HL-60/S4 (cell line): ENCODE results near the gene CD36.

Experiments
- in situ Hi-C: fragments of 300-500 bp; cut with MboI; formaldehyde crosslinking; loops from 2 replicates; pipeline ENCODE4 v1.14.3; 2022; ENCODE audit warnings: low sequenced_read_pairs

Gene CD36

DNA sequence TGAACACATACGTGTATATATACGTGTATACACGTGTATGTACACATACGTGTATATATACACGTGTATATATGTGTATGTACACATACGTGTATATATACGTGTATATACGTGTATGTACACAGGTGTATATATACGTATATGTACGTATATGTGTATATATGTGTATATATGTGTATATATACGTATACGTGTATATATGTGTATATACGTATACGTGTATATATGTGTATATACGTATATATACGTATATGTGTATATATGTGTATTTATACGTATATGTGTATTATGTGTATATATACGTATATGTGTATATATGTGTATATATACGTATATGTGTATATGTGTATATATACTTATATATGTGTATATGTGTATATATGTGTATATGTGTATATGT is 44.3 kb downstream of the CD36 start:
- in situ Hi-C loops: no loop called here

DNA sequence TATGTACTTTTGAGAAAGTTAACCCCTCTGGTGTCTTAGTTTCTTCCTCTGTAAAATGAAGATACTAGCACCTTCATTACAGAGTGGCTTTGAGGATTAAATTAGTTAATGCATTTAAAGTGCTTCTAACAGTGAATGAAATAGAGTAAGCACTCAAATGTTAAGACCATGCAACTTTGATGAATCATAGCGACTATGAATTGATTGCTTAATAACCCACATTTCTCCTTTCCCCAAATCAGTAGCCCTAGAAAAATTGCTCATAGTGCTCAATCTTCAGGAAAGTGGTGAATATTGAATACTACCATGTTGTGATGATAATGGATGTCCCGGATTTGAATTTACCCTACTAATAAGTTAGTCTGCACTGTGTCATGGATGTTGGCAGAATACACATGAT is 48.1 kb downstream of the CD36 start:
- in situ Hi-C loops: no loop called here

DNA sequence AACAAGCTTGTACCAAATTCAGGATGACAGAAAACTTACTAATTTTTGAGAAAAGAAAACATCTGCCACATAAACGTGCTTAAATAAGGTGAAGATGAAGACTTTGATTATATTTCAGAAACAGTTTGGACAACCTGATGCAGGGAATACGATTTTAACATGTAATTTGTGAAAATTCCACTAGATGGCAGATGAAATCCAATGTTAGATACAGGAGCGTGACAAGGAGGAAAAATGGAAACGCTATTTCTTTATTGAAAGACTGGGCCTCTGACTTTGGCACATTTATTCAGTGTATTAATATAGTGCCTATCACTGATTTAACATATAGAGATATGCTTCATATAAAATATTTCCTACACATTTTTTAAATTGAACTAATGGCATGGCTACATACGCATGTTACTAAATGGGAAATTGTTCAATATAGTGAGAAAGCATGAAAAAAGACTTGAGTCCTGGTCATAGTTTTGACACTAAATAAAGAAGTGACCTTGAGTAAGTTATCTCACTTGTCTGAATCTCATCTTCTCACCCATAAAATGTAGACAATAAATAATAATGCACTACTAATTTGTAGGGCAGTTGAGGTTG is 60.7 kb downstream of the CD36 start:
- in situ Hi-C loops: no loop called here

DNA sequence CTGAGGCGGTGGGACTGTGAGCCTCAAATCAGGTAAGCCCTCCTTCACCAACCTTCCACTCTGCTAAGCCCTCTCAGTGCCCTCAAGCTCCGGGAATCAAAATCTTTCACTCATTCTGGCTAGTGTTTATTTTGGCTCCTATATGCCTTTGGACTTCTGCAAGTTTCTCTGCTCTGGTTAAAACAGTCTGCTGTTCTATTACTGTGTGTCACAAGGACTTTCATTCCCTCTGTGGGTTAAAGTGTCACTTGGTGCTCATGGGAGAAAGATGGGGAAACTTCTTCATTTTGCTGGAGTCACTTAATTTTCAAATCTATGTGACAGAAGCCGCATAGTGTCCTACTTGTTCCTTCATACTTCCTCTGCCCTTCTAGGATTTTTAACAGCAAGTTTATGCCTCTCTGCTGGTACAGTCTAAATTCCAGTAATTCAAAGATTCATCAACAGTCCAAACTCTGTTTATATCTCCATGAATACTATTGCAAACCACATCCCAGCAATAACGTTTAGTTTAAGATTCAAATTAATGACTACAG is 61.3 kb downstream of the CD36 start:
- in situ Hi-C loops: loop anchor here (25.0 kb wide), 1 partner anchor 763 kb away; no protein-coding TSS in a partner anchor

DNA sequence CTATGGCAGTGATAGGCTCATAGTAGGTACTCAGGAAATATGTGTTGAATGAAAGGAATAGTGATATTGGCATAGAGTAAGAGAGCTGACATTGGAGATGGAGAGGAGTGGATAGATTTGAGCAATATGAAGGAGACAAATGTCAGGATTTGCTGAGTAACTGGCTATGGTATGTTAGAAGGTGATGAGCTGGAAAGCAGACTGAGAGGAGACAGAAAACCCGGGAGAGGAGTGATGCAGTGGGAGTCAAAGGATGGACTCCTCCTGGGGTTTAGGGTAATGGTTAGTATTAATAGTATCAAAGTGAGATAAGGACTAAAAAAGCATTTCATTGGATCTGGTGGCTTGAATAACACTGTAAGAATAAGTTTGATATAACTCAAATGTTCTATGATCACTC is 64.8 kb downstream of the CD36 start:
- in situ Hi-C loops: loop anchor here (25.0 kb wide), 1 partner anchor 759 kb away; no protein-coding TSS in a partner anchor

DNA sequence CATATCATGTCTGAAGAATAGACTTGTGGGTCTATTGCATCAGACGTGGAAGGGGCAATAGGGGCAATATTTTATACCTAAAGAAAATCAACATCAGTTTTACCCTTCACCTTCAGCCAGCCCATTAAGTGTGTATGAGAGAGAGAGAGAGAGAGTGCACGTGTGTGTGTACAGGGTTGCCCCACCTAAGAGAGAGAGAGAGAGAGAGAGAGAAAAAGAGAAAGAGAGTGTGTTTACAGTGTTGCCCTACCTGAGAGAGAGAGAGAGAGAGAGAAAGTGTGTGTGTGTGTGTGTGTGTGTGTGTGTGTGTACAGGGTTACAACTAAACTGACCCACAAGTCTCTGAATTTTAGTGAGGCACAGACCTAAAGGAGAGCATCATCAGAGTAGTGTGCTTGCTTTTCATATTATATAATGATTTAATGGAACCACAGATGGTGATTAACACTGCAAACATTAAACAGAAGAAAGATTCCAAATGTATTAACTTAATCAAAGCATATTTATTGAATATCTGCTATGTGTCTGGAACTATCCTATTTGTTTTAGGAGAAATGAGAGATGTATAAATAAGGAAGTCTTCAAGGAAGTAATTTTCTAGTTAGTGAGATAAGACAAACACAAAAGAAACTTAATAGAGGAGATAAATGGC is 66.8 kb downstream of the CD36 start:
- in situ Hi-C loops: loop anchor here (25.0 kb wide), 1 partner anchor 757 kb away; no protein-coding TSS in a partner anchor

DNA sequence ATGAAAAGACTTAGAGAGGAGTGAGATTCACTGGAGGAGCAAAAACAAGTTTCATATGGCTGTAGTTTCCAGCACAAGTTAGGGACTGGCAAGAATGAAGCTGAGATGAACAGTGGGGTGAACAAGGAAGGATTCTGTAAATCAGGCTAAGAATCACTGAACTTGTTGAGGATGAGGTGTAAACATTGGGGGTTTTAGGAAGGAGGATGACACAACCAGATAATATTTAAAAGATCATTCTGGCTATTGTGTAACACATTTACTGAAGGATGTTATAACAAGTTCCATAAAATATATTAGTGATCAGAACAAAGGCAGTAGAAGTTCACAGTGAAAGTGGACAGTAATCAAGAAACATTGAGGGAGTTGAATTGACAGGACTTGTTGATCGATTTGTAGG is 68.9 kb downstream of the CD36 start:
- in situ Hi-C loops: loop anchor here (25.0 kb wide), 1 partner anchor 755 kb away; no protein-coding TSS in a partner anchor

DNA sequence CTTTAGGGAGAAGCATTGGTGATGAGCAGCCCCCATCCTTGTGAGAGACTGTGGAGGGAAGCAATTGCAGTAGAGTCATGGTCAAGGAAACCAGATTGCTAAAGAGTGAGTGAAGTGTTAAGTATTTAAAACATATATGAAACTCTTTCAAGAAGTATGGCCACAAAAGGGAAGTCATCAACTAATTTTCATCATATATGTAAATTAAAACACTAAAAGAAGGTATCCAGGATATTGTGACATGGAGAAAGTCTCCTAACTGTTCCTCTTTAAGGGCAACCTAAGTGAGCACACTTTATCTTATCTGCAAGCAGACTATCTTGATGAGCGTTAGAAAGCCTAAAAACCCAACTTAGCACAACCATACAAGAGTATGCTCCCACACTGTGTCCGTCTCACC is 69.7 kb downstream of the CD36 start:
- in situ Hi-C loops: loop anchor here (25.0 kb wide), 1 partner anchor 754 kb away; no protein-coding TSS in a partner anchor

DNA sequence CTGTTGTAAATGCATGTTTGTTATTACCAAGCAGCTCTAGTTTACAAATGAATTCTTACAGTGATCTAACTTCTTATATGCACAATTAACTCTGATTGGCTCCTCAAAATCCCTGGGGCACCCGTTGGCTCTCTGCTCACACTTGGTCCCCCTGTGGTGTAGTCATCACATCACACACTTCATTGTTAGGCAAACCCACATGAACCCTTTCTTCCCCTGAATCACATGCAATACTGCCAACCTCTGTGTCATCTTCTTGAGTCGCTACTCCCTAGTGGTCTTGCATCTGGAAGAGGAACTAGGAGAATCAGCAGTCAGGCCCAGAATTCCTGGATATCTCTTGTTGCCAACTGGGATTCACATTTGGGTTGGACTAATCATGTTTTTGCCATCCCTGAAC is 73.1 kb downstream of the CD36 start:
- in situ Hi-C loops: loop anchor here (25.0 kb wide), 1 partner anchor 751 kb away; no protein-coding TSS in a partner anchor

DNA sequence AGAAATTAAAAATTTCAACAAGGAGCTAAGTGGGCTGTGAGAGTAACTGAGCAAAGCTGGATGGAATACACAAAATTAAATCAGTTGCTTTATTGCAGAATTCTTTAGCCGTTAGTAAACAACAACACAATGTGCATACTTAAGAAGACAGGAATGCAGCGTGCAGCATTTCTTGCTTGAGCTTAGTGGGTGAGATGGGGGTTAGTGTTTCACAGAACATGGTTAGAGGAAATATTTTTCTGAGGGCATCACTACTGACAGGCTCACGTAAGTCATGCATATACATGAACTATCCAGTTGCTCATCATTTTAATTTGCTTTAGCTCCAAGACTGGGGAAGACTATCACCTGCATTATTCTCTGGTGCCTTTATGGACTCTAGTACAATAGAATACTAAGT is 80.8 kb downstream of the CD36 start:
- in situ Hi-C loops: loop anchor here (25.0 kb wide), 1 partner anchor 743 kb away; no protein-coding TSS in a partner anchor

DNA sequence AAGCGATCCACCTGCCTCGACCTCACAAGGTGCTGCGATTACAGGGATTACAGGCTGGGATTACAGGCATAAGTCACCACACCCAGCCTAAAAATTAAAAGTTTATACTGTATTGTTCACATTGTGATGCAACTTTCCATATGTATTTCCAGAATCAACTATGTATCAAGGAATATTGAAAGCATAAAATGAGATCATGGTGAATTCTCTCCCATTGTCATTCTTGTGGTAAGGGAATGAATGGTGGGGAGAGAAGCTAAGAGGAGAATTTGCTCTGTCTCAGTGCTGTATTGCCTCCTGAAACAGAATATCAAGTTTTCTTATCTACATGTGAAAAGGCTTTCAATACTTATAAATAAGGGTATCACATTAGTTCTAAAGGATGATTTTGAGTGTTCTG is 81.7 kb downstream of the CD36 start:
- in situ Hi-C loops: loop anchor here (25.0 kb wide), 1 partner anchor 742 kb away; no protein-coding TSS in a partner anchor

DNA sequence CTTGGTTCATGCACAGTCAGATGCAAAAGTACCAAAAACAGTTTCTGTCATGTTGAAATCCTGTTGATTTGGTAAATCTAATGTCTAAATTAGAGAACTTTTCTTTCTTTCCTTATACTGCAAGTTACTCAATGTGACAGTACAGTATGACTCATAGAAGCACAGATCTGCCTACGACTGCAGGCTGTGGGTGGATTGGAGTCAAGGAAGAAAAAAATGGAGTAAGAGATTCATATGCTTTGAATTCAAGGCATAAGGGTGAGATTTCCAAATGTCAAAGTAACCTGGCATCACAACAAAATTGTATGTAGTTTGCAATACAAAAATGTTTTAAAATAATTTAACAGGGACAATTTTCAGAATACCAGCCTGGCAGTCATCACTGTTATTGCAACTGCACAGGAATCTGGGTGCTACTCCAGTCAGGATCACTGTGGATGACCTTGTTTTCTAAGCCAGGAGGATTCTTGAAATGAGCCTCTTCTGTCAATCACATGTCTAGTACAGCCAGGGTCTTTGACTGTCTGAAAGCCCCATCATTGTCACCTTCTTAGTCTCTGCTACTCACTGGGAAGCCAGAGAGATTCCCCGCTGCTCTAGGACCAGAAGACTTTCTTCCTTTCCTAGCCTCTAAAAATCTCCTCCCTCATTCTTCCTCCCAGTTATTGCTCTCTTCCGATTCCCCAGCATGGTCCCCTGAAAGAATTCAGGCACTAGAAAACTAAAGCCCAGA is 83.6 kb downstream of the CD36 start:
- in situ Hi-C loops: loop anchor here (25.0 kb wide), 1 partner anchor 740 kb away; no protein-coding TSS in a partner anchor

DNA sequence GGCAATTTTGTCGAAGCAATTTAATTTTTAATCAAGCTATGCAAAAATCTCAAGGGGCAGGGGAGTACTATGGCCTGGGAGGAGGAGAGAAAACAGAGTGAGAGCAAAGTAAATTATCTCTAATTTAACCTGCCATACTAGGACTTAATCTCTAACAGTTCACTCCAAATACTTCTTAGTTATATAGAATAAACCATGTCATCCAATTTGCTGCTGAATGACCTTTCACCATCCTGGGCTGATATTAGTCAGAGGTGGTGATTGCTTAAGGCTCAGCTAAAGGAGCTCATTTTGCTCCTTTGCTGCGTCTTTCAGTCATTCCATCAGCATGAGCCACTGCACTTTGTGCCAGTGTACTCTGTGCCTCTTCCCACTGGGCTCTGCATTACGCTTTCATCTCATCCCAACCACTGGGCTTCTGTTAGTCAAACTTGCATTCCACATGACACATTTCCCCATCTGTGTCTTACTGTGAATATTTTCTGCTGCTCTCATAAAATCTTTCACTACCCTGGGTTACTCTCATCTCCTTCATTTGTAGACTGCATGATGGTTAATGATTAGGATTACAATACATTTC is 84.3 kb downstream of the CD36 start:
- in situ Hi-C loops: loop anchor here (25.0 kb wide), 1 partner anchor 740 kb away; no protein-coding TSS in a partner anchor

DNA sequence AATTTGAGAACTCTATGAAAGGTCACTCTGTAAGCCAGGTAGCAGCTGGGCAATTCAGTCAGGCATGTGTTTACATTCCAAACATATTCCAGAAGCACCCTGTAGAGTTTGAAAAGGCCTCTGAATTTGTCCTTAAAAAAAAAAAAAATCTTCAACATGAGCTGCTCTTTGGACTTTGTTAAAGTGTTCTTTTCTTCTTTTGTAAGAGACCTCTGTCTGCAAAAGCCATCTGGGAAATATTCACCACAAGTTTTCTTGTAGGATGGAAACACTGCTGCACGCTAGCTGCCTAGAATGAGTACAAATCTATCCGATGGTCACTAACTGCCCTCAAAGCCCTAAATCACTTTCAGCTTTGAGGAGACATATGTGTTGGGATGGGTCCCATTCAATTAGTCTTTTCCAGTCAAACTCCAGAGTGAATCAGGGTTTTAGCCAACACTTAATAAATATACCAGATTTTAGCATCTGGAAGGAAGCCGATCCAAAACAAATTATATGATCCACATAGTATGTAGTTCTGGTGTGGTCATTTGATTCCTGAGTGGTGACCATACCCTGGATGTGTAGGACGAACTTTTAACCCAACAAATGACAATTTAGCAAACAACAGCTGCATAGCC is 85.9 kb downstream of the CD36 start:
- in situ Hi-C loops: loop anchor here (25.0 kb wide), 1 partner anchor 738 kb away; no protein-coding TSS in a partner anchor

DNA sequence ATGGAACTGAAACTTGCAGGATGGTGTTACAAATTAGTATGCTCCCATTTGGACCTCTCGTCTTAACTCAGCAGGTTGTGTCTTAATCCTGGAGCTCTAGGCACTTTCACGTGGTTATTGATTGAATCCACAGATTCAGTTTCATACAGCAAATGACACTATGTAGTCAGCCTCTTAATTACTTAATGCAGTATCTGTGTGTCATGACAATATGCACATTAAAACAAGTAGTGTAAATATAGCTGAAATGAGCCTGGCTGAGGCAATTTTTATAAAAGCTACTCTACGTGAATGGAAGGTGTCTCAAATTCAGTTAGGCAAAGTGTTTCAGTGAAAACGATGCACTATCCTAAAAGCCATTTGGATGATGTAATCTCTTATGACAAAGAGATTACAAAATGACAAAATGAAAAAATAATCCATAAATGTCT is 86.8 kb downstream of the CD36 start:
- in situ Hi-C loops: no loop called here
